ENCODE data around the gene APOA1. TPM values are rescaled to one million over a fixed set of nuclear protein-coding genes. Genes with fewer than 3 reads are reported as not detected.
A peak's percentile ranks its signal among the peaks of the same experiment; 100 is the strongest.

APOA1 gene
- total and polyA plus RNA-seq, 2 donors (not counting 1 experiment from before 2014, with no cell fraction given) = 0.46 TPM; not detected in 1

DNA sequence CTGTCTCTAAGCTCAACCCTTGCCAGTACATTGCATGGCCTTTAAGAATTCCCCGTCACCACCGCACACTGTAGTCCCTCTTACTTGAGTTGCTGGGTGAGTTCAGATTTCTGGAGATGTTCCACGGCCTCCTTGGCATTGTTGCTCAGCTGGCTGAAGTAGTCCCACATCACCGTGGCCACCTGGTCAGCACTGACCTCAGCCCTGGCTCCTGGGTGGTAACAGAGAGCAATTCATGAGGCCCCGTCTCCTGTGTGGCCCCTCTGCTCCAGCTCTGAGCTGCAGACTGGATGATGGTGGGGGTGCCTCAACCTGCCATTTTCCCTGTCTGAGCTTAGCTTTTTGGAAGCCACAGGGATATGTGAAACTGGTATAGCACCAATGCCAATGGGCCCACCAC, 14.8 kb downstream of the APOA1 start:
- no peak overlapping the region for H2AFZ ChIP-seq (ENCODE audit: insufficient read depth, low read depth, low read length, poor library complexity, severe bottlenecking)

DNA sequence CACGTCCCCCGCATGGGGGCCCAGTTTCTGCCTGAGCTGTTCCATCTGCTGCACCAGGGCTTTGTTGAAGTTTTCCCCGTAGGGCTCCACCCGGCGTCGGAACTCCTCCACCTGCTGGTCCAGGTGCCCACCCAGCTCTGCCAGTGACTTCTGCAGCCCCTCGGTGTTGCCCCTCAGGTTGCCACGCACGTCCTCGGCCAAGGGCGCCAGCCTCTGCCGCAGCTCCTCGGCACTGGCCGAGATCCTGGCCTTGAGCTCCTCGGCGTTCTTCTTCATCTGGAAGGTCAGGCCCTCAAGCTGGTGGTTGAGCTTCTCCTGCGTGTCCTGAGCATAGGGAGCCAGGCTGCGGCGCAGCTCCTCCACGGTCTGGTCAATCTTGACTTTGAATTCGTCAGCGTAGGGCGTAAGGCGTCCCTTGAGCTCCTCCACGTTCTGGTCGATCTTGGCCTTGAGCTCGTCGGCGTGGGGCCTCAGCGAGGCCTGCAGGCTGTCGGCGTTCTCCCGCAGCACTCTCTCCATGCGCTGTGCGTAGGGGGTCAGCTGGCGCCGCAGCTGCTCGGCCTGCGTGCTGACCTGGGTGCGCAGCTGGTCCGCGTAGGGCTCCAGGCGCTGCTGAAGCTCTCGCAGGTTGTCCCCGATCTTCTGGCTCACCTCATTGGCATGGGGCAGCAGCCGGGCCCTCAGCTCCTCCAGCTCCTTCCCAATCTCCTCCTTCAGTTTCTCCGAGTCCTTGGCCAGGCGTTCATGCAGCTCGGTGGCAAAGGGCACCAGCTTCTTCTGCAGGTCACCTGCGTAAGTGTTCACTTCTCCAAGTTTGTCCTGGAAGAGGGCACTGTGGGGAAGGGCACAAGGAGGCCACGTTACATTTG, 16.1 kb downstream of the APOA1 start:
- no peaks in the 10 kb centered on the region for H4K20me1 ChIP-seq (ENCODE audit: control insufficient read depth, insufficient read depth, low read length, poor library complexity, severe bottlenecking)
- intact Hi-C loops (cut with micrococcal nuclease) = no loop called here
- no peaks in the 10 kb centered on the region for H3K9me3 ChIP-seq (ENCODE audit: control extremely low read depth in 1 of 3, control insufficient read depth in 2 of 3, insufficient read depth in 1 of 3, low read length in 2 of 3)
- H3K9ac ChIP-seq (ENCODE audit: low read length) = no peak overlapping the region
- DNase-seq (peak; percentile 2), ATAC-seq (ENCODE audit: low read depth) (no peak)
- ChIA-PET POLR2A (no interaction called here), CTCF (no interaction called here)
- H3K4me2 ChIP-seq (replicated peaks; ENCODE audit: low read depth, low read length, poor library complexity, severe bottlenecking) = no peak overlapping the region
- no peaks in the 10 kb centered on the region for H3K4me1 ChIP-seq (ENCODE audit: control insufficient read depth in 2 of 2, insufficient read depth in 2 of 2, low read length in 2 of 2)
- no peaks in the 10 kb centered on the region for H3K79me2 ChIP-seq (ENCODE audit: control insufficient read depth, insufficient read depth, low read length)
- no peaks in the 10 kb centered on the region for H3K9me3 Mint-ChIP-seq (ENCODE audit: insufficient read depth)
- 96% methylated on average over 51 of the region's 51 CpGs for WGBS (ENCODE audit: insufficient coverage)
- no peak overlapping the region for H3K4me3 Mint-ChIP-seq
- H3K27me3 Mint-ChIP-seq = no peaks in the 10 kb centered on the region
- no peak for TF ChIP-seq EZH2 (IDR thresholded peaks at IDR 0.05; ENCODE audit: borderline replicate concordance, insufficient read depth, low read depth, low read length, poor library complexity, severe bottlenecking)
- TF ChIP-seq, protein P1, sequence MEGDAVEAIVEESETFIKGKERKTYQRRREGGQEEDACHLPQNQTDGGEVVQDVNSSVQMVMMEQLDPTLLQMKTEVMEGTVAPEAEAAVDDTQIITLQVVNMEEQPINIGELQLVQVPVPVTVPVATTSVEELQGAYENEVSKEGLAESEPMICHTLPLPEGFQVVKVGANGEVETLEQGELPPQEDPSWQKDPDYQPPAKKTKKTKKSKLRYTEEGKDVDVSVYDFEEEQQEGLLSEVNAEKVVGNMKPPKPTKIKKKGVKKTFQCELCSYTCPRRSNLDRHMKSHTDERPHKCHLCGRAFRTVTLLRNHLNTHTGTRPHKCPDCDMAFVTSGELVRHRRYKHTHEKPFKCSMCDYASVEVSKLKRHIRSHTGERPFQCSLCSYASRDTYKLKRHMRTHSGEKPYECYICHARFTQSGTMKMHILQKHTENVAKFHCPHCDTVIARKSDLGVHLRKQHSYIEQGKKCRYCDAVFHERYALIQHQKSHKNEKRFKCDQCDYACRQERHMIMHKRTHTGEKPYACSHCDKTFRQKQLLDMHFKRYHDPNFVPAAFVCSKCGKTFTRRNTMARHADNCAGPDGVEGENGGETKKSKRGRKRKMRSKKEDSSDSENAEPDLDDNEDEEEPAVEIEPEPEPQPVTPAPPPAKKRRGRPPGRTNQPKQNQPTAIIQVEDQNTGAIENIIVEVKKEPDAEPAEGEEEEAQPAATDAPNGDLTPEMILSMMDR (IDR thresholded peaks at IDR 0.05) = no peak
- no peaks in the 10 kb centered on the region for H3K36me3 ChIP-seq (replicated peaks in 1 of 2; ENCODE audit: control extremely low read depth in 1 of 2, control insufficient read depth in 1 of 2, extremely low read depth in 1 of 2, insufficient read depth in 2 of 2, low read length in 1 of 2)
- H3K4me1 Mint-ChIP-seq = no peaks in the 10 kb centered on the region
- no peak overlapping the region for H3K27ac Mint-ChIP-seq
- H3K27me3 ChIP-seq (replicated peaks in 1 of 4; ENCODE audit: control extremely low read depth in 1 of 4, control insufficient read depth in 3 of 4, insufficient read depth in 4 of 4, low read length in 3 of 4) = peaks cover 0 to 2% (median 0%) of the 10 kb centered on the region in 4 experiments
- H3K27ac ChIP-seq (ENCODE audit: low read length in 2 of 2) = no peak overlapping the region
- H2AFZ ChIP-seq (ENCODE audit: insufficient read depth, low read depth, low read length, poor library complexity, severe bottlenecking) = no peak overlapping the region
- no peak overlapping the region for H3K4me3 ChIP-seq (ENCODE audit: control extremely low read depth in 1 of 5, extremely low read depth in 1 of 5, insufficient read depth in 1 of 5, low read depth in 2 of 5, low read length in 4 of 5)

More for the DNA sequence above, 14.8 kb downstream of the APOA1 start:
- Histone ChIP-seq H3K36me3 (replicated peaks in 1 of 2; ENCODE audit: control extremely low read depth in 1 of 2, control insufficient read depth in 1 of 2, extremely low read depth in 1 of 2, insufficient read depth in 2 of 2, low read length in 1 of 2) (no peaks in the 10 kb centered on the region), H3K4me3 (ENCODE audit: control extremely low read depth in 1 of 5, extremely low read depth in 1 of 5, insufficient read depth in 1 of 5, low read depth in 2 of 5, low read length in 4 of 5) (no peak overlapping the region), H3K27me3 (replicated peaks in 1 of 4; ENCODE audit: control extremely low read depth in 1 of 4, control insufficient read depth in 3 of 4, insufficient read depth in 4 of 4, low read length in 3 of 4) (peaks cover 0 to 2% (median 0%) of the 10 kb centered on the region in 4 experiments), H3K4me2 (replicated peaks; ENCODE audit: low read depth, low read length, poor library complexity, severe bottlenecking) (no peak overlapping the region), H3K79me2 (ENCODE audit: control insufficient read depth, insufficient read depth, low read length) (no peaks in the 10 kb centered on the region), H4K20me1 (ENCODE audit: control insufficient read depth, insufficient read depth, low read length, poor library complexity, severe bottlenecking) (no peaks in the 10 kb centered on the region), H3K27ac (ENCODE audit: low read length in 2 of 2) (no peak overlapping the region), H3K4me1 (ENCODE audit: control insufficient read depth in 2 of 2, insufficient read depth in 2 of 2, low read length in 2 of 2) (no peaks in the 10 kb centered on the region), H3K9ac (ENCODE audit: low read length) (no peak overlapping the region), H3K9me3 (ENCODE audit: control extremely low read depth in 1 of 3, control insufficient read depth in 2 of 3, insufficient read depth in 1 of 3, low read length in 2 of 3) (no peaks in the 10 kb centered on the region)
- TF ChIP-seq, protein P1 (IDR thresholded peaks at IDR 0.05) = no peak
- no peak for TF ChIP-seq EZH2 (IDR thresholded peaks at IDR 0.05; ENCODE audit: borderline replicate concordance, insufficient read depth, low read depth, low read length, poor library complexity, severe bottlenecking)
- ATAC-seq (ENCODE audit: low read depth) = no peak
- no peaks in the 10 kb centered on the region for H3K27me3 Mint-ChIP-seq
- intact Hi-C loops (cut with micrococcal nuclease) = no loop called here
- ChIA-PET CTCF (no interaction called here), POLR2A (no interaction called here)
- H3K9me3 Mint-ChIP-seq (ENCODE audit: insufficient read depth) = no peaks in the 10 kb centered on the region
- no peak for DNase-seq
- WGBS (ENCODE audit: insufficient coverage) = 90% methylated on average over 5 of the region's 5 CpGs
- H3K4me3 Mint-ChIP-seq = no peak overlapping the region
- H3K27ac Mint-ChIP-seq = no peak overlapping the region
- no peaks in the 10 kb centered on the region for H3K4me1 Mint-ChIP-seq
